T1000 (cell line): ENCODE measurements around the gene LHB.
"Not testable (repeated sequence)": the region's sequence is repeated elsewhere in the genome, so short reads cannot be mapped to it uniquely, and the experiment has no call there.

Source experiments
- DNase-seq: peaks from one replicate; lab custom pipeline; 2025; ENCODE audit warnings: mixed read lengths; lab: John Stamatoyannopoulos, UW

The LHB gene

DNA sequence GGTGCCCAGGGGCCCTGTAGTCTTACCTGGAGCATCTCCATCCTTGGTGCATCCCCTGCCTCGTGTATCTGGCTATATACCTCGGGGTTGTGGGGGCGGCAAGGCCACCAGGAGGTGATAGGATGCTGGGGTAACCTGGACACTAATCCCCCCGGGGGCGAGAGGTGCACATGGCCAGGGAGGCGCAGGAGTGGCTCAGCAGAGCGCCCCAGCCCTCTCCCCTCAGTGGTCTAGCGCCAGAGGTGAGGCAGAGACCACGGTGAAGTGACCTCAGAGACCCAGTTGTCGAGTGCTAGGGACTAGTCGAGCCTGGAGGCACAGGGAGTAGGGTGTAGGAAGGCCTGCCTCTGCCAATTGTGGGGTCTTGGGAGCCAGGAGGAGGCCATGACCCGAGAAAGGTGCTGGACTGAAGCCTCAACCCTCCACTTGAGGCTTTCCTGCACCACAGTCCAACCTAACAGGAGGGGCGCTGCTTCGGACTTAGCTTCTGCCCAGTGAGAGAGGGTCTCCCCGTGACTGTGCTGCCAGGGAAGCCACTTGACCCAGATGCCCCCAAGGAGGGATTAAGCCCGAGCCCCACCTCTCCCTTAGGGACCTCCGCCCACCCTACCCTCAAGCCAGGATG lies at the start of gene LHB:
Gene LHB, minus strand, starts transcription at position 51 of the 625 bp plus-strand sequence. Its CDS starts 10 bp downstream, at position 41.
- DNase-seq = no peak

DNA sequence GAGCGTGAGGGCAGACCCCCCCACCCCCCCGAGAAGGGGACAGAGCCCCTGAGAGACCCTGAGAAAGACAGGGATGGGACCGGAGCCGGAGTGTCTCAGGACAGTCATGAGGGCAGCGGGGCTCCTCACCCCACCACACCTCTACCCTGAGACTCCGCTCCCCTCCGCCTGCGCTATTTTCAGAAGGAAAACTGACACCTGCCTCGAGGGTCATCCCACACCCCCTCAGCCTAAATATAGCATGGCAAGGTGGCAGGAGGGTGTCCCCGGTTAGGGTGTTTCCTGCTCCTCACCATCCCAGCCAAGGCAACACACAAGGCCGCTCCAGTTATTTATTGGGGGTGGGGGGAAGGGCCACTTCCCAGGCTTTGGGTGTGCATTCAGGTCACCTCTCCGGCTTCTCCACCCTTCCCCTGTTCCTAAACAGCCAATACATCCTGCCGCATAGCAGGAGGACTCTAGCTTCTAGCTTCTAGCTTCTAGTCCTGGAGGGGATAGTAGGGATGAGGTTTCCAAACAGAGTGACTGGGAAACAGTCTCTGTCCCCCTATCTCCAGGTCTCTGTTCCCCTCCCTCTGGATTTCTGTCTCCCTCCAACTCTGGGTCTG lies 49.1 kb upstream of the LHB start:
- no peak for DNase-seq

DNA sequence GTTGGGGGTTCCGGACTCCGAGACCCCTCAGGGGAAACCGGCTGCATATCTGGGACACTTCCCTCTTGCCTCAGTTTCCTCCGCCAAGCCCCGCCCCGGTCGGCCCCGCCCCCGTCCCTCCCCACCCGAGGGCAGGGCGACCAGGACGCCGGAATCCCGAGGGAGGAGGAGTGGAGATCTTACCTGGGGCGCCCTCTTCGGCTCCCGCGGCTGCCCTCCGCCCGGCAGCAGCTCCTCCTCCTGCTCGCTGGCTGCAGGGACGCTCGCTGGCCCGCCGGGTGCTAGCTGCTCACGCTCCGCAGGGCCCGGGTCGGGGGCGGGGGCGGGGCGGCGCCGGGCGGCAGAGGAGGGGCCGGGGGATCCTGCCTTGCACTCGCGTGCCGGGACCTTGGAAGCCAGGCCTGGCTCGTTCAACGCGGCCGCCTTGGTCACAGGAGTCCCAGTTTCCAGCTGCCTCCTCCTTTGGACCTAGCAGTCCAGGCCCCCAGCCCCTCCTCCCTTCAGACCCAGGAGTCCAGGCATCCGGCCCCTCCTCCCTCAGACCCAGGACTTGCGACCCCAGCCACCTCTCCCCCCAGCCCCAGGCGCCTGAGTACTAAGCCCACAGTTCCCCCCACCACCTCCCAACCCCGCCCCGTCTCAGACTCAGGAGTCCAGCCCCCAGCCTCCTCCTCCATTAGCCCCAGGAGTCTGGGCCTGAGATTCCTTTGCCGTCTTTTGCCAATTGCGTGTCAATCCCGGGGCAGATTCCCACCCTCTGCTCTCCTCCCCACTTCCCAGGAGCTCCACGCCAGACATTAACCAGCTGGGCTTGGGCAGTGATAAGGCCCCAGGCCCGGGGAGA lies 48.1 kb upstream of the LHB start, which contains the start of gene NTF4:
Gene NTF4, minus strand, starts transcription at position 51 of the 844 bp plus-strand sequence. CDS start 2,821 bp downstream, outside the sequence.
- DNase-seq = no peak

DNA sequence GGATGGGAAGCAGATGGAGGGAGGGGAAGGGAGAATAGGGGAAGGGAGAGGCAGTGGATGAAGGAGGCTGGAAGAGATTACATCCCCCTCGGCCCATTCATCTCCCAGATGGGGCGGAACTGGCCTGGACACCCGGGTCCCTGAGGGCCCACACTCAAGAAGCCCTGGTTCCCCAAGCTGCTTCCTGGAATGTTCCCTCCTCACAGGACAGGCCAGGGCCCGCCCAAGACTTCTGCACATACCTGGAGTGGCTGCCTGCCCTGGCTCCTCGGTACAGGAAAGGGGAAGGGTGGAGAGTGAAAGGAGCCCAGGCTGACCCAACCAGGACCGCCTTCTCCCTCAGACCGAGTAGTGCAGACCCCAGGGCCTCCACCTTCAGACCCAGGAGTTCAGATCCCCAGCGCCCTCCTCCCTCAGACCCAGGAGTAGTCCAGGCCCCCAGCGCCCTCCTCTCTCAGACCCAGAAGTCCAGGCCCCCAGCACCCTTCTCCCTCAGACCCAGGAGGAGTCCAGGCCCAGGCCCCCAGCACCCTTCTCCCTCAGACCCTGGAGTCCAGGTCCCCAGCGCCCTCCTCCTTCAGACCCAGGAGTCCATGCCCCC lies 47.2 kb upstream of the LHB start:
- DNase-seq = no peak

DNA sequence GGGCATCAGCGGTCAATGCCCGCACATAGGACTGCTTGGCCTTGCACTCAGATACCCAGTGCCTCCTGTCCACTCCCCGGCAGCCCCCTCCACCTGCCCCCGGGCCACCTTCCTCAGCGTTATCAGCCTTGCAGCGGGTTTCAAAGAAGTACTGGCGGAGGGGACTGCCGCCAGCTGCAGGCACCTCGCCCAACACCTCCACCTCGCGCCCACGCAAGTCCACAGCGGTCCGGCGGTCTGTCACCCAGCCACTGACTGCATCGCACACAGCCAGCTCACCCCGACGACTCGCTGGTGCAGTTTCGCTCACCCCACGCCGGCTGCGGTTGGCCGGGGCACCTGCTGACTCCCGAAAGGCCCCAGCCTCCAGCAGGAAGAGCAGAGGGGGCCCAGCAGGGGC lies 44.6 kb upstream of the LHB start:
- DNase-seq = no peak

DNA sequence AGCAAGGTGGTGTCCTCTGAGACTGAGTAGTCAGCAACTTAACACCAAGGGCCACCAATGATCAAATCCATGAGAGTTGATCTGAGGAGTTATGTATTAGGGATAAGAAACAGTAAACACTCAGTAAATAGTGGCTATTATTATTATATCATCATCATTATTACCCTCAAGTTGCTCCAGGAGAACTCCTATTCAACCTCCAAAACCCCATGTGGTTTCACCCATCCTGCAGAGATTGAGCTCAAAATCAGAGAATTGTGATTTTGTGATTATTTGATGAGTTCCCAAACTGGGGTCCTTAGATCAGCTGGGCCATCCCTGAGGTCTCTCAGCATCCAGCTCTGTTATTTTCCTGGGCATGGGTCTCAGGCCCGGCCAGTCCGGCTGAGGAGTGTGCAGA lies 44.1 kb upstream of the LHB start:
- no peak for DNase-seq

DNA sequence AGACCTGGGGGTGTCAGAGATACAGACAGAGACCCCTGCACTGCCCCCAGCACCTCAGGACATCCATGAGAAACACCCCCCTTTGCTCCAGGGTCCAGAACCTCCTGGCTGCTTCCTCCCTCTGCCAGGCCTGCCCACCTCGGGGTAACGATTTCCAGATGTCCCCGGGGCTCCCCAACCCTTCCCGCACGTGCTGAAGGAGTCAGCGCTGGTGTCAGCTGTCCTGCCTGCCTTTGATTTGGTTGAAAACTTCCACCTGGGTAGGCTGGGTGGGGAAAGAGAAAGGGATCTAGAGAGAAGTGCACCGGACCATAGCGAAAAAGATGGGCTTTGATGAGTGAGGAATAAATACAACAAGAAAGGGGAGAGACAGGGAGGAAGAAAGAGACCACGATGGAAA lies 42.2 kb upstream of the LHB start:
- no peak for DNase-seq

DNA sequence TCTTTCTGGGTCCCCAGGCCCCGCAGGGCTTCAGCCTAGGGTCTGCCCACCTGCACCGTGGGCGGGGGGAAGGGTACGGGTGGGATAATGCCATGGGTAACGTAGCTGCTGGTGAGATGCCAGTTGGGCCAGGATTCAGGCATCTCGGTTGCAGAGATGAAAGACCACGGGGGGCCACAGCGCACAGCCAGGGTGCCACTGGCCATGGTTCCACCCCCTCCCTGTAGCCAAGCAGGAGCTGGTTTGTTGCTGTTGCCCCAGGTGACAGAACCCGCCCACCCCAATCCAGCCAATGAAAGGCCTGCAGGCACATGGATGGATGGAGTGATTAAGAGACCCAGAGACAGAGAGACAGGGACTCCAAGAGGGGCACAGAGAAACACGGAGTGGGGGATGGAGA lies 41.7 kb upstream of the LHB start:
- DNase-seq = no peak

DNA sequence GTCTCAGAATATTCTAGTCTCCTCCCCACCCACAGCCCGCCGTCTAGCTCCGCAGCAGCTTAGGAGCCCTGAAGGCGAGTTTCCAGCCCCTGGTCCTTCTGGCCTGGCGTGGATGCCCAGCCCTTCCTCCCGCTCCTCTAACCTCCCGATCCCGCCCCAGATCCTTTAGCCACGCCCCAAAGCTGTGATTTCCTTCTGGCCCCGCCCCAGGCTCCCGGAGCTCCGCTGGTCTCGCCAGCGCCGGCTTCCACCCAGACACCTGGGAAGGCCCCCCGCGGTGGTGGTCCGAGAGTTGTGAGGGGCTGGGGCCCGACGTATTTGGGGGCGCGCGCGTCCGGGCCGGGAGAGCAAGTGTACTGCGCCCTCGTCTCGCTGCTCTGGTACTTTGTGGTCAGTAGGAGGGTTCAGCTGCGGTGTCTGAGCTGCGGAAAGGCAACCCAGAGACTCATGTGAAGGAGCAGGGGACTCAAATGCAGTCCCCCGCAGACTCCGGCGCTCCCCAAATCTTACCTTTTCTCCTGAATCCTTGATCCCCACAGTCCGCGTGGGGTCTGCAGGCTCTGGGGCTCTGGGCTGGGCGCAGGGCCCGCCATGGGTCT lies 40.8 kb upstream of the LHB start, which contains the start of gene CGB7:
Gene CGB7, minus strand, starts transcription at position 114 of the 599 bp plus-strand sequence. CDS start 2,374 bp downstream, outside the sequence.
- no peak for DNase-seq

DNA sequence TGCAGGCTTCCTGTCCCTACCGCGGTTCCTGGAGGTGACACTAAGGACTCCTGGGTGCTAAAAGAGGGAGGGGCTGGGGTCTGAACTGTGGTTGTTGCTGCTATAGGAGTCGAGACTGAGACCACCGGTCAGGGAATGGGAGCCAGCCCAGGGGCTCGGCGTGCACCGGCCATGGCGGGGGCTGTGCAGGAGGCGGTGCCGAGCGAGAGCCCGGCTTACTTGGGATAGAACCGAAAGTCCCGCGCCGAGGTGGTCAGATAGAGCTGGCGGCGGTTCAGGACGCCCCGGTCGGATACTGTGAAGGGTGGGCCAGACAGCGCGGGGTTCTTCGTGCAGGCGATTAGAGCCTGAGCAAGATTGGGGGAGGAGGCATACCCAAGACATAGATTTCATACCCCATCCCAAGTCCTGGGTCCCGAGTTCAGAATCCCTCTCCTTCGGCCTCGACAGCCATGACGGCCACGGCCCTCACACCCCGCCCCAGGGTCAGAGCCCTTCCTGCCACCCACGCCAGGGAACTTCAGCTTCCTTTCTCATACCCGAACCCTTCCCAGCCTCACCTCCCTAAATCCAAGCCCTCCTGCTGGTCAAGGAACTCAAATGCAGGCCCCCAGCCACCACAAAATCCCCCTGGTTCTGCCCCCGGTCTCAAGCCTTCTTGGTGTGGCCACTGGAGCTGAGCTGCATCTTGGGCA lies 40.2 kb upstream of the LHB start:
- not testable (repeated sequence) for DNase-seq

DNA sequence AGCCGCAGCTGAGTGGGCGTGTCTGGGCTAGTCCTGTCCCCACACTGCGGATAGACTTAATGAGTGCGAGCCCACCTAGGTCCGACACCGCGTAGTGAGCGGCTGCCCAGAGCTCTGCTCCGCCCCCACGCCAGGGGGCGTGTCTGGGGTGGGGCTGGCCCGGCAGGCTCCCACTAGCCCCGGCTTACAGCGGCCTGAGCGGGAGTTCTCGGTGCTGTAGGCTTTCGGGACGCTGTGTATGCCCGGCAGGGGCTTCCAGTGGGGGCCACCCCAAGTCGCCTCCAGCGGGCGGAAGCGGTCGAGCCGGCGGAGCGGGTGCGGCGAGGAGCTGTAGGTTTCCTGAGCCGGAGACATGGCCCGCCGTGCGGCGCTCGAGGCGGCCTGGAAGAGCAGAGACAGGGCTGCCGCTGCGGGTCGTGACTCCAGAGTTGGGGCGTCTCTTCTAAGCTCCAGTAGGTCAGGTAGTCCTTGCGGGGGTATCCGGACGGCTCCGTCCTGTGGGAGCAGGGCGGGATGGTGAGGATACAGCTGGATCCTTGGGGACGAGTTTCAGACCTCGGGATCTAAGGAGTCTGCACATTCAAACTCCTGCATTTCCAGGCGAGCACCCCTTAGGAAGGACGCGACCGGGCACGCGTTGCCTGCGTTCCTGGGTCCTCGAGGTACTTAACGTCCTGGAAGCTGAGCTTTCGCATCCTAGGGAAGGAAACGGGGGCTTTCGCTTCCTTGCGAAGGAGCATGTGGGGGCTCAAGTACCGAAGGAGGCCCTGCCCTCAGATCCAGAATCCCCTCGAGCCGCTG lies 39.4 kb upstream of the LHB start:
- no peak for DNase-seq

DNA sequence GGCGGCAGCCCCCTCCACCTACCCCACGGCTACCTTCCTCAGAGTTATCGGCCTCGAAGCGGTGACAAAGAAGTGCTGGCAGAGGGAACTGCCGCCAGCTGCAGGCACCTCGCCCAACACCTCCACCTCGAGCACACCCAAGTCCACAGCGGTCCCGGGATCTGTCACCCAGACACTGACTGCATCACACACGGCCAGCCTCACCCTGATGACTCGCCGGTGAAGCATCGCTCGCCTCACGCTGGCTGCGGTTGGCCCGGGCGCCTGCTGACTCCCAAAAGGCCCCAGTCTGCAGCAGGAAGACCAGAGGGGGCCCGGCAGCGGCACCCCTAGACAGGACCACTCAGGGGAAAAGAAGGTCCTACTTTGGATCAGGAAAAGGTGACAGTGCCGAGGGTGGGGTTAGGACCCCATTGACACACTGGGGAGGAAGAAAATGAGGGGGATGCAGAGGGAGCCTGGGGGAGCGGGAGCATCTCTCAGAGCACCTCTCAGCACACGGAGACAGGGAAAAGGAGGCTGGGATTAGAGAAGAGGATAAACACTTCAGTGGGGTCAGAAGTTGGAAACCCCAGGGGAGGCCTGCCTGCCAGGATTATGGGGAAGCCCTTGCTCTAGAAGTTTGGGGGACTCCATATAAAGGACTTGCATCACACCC lies 33.6 kb upstream of the LHB start:
- DNase-seq = peak; percentile 40

DNA sequence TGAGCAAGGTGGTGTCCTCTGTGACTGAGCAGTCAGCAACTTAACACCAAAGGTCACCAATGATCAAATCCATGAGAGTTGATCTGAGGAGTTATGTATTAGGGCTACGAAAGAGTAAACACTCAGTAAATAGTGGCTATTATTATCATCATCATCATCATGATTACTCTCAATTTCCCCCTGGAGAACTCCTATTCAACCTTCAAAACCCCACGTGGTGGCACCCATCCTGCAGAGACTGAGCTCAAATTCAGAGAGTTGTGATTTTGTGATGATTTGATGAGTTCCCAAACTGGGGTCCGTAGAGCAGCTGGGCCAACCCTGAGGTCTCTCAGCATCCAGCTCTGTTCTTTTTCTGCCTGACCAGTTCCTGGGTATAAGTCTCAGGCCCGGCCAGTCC lies 32.9 kb upstream of the LHB start:
- DNase-seq = not testable (repeated sequence)

DNA sequence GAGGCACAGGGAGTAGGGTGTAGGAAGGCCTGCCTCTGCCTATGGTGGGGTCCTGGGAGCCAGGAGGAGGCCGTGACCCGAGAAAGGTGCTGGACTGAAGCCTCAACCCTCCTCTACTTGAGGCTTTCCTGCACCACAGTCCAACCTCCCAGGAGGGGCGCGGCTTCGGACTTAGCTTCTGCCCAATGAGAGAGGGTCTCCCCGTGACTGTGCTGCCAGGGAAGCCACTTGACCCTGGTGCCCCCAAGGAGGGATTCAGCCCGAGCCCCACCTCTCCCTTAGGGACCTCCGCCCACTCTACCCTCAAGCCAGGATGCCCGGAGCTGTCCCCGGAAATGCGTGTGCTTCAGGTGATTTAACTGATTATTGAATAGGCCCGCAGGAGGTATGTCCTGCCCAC lies 32.1 kb upstream of the LHB start, which contains the start of gene CGB8:
Gene CGB8, minus strand, starts transcription at position 101 of the 400 bp plus-strand sequence. CDS start 372 bp downstream, outside the sequence.
- DNase-seq = not testable (repeated sequence)

DNA sequence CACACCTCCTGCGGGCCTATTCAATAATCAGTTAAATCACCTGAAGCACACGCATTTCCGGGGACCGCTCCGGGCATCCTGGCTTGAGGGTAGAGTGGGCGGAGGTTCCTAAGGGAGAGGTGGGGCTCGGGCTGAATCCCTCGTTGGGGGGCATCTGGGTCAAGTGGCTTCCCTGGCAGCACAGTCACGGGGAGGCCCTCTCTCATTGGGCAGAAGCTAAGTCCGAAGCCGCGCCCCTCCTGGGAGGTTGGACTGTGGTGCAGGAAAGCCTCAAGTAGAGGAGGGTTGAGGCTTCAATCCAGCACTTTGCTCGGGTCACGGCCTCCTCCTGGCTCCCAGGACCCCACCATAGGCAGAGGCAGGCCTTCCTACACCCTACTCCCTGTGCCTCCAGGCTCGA lies 26.7 kb upstream of the LHB start, which contains the start of gene CGB5:
Gene CGB5, plus strand, starts transcription at position 301 of the 400 bp plus-strand sequence. CDS start 362 bp downstream, outside the sequence.
- not testable (repeated sequence) for DNase-seq

DNA sequence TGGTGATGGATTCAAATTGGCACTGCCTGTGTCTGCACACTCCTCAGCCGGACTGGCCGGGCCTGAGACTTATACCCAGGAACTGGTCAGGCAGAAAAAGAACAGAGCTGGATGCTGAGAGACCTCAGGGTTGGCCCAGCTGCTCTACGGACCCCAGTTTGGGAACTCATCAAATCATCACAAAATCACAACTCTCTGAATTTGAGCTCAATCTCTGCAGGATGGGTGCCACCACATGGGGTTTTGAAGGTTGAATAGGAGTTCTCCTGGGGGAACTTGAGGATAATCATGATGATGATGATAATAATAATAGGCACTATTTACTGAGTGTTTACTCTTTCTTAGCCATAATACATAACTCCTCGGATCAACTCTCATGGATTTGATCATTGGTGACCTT lies 25.8 kb upstream of the LHB start:
- DNase-seq = not testable (repeated sequence)

DNA sequence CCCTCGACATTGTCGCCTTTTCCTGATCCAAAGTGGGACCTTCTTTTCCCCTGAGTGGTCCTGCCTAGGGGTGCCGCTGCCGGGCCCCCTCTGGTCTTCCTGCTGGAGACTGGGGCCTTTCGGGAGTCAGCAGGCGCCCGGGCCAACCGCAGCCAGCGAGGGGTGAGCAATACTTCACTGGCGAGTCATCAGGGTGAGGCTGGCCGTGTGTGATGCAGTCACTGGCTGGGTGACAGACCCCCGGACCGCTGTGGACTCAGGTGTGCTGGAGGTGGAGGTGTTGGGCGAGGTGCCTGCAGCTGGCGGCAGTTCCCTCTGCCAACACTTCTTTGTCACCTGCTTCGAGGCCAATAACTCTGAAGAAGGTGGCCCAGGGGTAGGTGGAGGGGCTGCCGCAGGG lies 25.3 kb upstream of the LHB start:
- no peak for DNase-seq

DNA sequence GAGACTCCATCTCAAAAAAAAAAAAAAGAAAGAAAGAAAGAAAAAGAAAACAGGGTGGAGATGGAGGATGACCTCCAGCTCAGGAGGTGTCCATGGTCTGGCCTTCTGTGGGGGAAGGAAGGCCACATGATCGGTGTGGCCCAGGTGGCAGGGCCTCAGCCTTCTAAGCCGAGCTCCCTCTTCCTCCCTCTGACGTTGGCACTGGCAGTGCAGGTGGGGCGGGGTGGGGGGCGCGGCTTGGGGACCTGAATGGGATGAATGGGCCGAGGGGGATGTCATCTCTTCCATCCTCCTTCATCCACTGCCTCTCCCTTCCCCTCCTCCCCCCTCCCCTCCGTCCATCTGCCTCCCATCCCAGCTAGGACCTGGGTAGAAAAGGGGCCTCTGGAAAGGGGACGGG lies 22.8 kb upstream of the LHB start:
- DNase-seq = not testable (repeated sequence)

DNA sequence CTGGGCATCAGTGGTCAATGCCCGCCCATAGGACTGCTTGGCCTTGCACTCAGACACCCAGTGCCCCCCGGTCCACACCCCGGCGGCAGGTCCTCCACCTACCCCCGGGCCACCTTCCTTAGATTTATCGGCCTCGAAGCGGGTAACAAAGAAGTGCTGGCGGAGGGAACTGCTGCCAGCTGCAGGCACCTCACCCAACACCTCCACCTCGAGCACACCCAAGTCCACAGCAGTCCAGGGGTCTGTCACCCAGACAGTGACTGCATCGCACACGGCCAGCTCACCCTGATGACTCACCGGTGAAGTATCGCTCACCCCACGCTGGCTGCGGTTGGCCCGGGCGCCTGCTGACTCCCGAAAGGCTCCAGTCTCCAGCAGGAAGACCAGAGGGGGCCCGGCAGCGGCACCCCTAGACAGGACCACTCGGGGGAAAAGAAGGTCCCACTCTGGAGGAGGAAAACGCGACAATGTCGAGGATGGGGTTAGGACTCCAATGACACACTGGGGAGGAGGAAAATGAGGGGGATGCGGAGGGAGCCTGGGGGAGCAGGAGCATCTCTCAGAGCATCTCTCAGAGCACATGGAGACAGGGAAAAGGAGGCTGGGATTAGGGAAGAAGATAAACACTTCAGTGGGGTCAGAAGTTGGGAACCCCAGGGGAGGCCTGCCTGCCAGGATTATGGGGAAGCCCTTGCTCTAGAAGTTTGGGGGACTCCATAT lies 21.8 kb upstream of the LHB start:
- not testable (repeated sequence) for DNase-seq
